Measurements from ENCODE around the gene EXD3. TPM values are rescaled to one million over a fixed set of nuclear protein-coding genes. Genes with fewer than 3 reads are reported as not detected.

The EXD3 gene
- total and polyA plus RNA-seq, 2 of the 13 experiments (the other 11 are each of a cell fraction or from before 2014, with no cell fraction given), result 2.7 to 4.8 TPM

GRCh38 chr9:137441289-137441934 lies 18.4 kb upstream of the EXD3 start, which contains the start of gene ENTPD8 (continued):
- TF ChIP-seq HMGXB4 (CRISPR knock-in tag; IDR thresholded peaks at IDR 0.05; ENCODE audit: borderline replicate concordance in 1 of 2, low read depth in 1 of 2) (peak; percentile 44 to 51; a peak in 2 of 4 replicates), ZBTB4 (CRISPR knock-in tag; IDR thresholded peaks at IDR 0.05; ENCODE audit: borderline replicate concordance) (0 out of 2 replicates have a peak, but pooled peaks have one; percentile 22), IRF9 (CRISPR knock-in tag; IDR thresholded peaks at IDR 0.05; ENCODE audit: borderline replicate concordance) (peak; percentile 78; the same call in 1 of the 2 replicates), ARNTL (CRISPR knock-in tag; IDR thresholded peaks at IDR 0.05) (peak; percentile 57), FOXK2 (IDR thresholded peaks at IDR 0.05) (no peak), ZFAT (CRISPR knock-in tag; conservative IDR thresholded peaks at IDR 0.05) (no peak), ZNF546 (CRISPR knock-in tag; conservative IDR thresholded peaks at IDR 0.05) (no peak), HDAC2 (CRISPR knock-in tag; IDR thresholded peaks at IDR 0.05) (peak; percentile 55), ZNF501 (CRISPR knock-in tag; IDR thresholded peaks at IDR 0.05) (peak; percentile 82), ZNF253 (CRISPR knock-in tag; IDR thresholded peaks at IDR 0.05; ENCODE audit: borderline replicate concordance) (no peak), JUN (CRISPR knock-in tag; IDR thresholded peaks at IDR 0.05) (no peak), XBP1 (CRISPR knock-in tag; IDR thresholded peaks at IDR 0.05) (no peak), ZNF281 (CRISPR knock-in tag; IDR thresholded peaks at IDR 0.05; ENCODE audit: borderline replicate concordance) (peak; percentile 70; the same call in 1 of the 2 replicates), ZNF770 (CRISPR knock-in tag; IDR thresholded peaks at IDR 0.05) (no peak), SOX5 (CRISPR knock-in tag; IDR thresholded peaks at IDR 0.05; ENCODE audit: borderline replicate concordance) (0 out of 2 replicates have a peak, but pooled peaks have one; percentile 24), ZEB1 (IDR thresholded peaks at IDR 0.05; ENCODE audit: insufficient replicate concordance, low read depth) (peak; percentile 94), MAFK (conservative IDR thresholded peaks at IDR 0.05 in 1 of 2, IDR thresholded peaks at IDR 0.05 in 1 of 2; ENCODE audit: low read length in 2 of 2) (no peak)
